GM21529 (cell line): Measurements from ENCODE around the gene ICAM3.

Experiments
- ATAC-seq: cut with Tn5 transposase; IDR thresholded peaks from one replicate; pipeline ENCODE4 v1.9.1; 2021; ENCODE audit not compliant: unreplicated experiment

Gene ICAM3

DNA sequence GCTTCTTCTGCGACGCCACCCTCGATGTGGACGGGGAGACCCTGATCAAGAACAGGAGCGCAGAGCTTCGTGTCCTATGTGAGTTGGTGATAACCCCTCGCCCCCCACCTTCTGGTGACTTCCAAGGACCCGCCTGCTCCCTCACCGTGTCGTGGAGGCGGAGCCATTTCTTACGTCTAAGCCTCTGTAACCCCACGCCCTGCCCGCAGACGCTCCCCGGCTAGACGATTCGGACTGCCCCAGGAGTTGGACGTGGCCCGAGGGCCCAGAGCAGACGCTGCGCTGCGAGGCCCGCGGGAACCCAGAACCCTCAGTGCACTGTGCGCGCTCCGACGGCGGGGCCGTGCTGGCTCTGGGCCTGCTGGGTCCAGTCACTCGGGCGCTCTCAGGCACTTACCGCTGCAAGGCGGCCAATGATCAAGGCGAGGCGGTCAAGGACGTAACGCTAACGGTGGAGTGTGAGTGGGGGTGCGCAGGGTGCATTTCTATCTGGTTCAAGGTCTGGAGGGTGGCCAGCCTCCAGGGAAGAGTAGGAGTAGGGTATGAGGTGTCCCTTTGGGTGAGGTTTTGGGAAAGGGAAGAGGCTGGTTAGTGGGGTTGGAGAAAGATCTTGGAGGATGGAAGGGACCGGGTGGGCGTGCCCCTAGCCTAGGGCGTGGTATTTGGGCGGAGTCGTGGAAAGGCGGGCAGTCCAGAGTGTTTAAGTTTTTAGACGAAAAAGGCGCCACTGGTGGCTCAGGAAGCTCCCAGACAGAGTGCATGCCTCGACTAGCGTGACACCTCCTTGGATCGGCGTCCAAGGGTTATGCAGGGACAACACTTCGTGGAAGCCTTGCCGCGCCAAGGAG lies 46.4 kb downstream of the ICAM3 start:
- no peak for ATAC-seq

DNA sequence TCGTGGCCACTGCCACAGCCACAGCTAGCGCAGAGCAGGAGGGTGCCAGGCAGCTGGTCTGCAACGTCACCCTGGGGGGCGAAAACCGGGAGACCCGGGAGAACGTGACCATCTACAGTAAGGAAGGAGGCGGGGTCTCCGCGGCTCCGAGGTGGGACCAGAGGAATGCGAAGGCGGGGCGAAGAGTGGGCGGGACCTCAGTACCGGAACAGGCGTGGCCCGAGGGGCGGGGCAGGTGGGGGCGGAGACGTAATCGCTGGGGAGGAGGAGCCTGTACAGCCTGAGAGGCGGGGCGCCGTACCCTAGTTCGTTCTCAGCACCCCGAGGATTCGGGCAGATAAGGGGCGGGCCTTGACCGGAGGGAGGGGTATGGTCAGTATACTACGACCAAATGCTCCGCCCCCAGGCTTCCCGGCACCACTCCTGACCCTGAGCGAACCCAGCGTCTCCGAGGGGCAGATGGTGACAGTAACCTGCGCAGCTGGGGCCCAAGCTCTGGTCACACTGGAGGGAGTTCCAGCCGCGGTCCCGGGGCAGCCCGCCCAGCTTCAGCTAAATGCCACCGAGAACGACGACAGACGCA lies 47.1 kb downstream of the ICAM3 start:
- peak; percentile 46 for ATAC-seq

DNA sequence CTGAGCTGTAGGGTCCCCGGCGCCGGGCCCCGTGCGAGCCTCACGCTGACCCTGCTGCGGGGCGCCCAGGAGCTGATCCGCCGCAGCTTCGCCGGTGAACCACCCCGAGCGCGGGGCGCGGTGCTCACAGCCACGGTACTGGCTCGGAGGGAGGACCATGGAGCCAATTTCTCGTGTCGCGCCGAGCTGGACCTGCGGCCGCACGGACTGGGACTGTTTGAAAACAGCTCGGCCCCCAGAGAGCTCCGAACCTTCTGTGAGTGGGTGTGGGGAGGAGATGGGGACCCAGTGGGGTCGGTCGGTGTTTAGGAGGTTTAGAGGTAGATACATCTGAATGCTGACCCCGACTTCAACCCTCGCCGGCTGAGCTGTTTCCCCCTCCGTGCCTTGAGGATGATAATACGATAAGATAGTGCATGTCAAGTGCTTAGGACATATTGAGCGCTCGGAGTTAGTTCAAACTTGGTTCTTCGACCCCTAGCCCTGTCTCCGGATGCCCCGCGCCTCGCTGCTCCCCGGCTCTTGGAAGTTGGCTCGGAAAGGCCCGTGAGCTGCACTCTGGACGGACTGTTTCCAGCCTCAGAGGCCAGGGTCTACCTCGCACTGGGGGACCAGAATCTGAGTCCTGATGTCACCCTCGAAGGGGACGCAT lies 47.7 kb downstream of the ICAM3 start:
- no peak for ATAC-seq

GRCh38 chr19:10290876-10291553 lies 48.4 kb downstream of the ICAM3 start:
- ATAC-seq: no peak

GRCh38 chr19:10290357-10290875 lies 49.0 kb downstream of the ICAM3 start:
- ATAC-seq: no peak

DNA sequence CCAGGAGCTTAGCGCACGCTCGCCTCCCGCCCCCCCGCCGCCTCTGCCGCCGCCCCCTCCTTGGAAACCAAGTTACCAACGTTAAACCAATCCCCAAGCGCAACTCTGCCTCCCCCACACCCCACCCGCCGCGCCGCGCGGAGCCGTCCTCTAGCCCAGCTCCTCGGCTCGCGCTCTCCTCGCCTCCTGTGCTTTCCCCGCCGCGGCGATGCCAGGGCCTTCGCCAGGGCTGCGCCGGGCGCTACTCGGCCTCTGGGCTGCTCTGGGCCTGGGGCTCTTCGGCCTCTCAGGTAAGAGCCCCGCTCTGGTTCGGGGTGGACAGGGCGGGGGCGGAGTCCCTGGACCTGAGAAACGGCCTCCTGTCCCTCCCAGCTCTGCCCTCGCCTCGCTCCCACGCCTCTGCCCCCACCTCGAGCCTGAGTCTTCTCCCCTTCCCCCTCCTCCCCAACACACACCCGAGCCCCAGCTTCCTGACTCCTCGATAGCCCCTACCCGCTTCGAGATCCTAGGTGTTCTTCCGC lies 49.5 kb downstream of the ICAM3 start, which contains the start of gene ICAM5:
Gene ICAM5, plus strand, starts transcription at position 117 of the 521 bp plus-strand sequence. Its CDS starts 92 bp downstream, at position 209.
- no peak for ATAC-seq

DNA sequence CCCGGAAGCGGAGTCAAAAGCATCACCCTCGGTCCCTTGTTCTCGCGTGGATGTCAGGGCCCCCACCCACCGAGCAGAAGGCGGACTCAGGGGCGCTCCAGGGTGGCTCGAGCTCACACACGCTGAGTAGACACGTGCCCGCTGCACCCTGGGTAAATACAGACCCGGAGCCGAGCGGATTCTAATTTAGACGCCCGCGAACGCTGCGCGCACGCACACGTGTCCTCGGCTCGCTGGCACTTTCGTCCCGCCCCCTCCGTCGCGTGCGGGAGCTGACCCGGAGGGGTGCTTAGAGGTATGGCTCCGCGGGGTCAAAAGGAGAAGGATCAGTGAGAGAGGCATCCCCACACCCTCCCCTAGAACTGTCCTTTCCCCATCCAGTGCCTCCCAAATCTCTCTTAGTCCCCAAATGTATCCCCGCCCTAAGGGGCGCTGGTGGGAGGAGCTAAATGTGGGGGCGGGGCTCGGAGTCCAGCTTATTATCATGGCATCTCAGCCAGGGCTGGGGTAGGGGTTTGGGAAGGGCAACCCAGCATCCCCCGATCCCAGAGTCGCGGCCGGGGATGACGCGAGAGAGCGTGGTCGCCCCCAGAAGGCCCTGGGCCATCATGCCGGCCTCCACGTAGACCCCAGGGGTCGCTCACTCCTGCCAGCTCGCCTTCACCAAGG lies 50.1 kb downstream of the ICAM3 start:
- no peak for ATAC-seq

- no peak for ATAC-seq
These were observed 50.7 kb downstream of the ICAM3 start for GRCh38 chr19:10288662-10289166.

GRCh38 chr19:10286803-10287737 lies 52.4 kb downstream of the ICAM3 start, which contains the start of gene ICAM4:
Gene ICAM4, plus strand, starts transcription at chr19:10286955. Its CDS starts 58 bp downstream, at chr19:10287013.
- no peak for ATAC-seq

GRCh38 chr19:10285393-10285792 lies 54.0 kb downstream of the ICAM3 start:
- no peak for ATAC-seq

GRCh38 chr19:10284960-10285278 lies 54.5 kb downstream of the ICAM3 start:
- ATAC-seq: no peak

DNA sequence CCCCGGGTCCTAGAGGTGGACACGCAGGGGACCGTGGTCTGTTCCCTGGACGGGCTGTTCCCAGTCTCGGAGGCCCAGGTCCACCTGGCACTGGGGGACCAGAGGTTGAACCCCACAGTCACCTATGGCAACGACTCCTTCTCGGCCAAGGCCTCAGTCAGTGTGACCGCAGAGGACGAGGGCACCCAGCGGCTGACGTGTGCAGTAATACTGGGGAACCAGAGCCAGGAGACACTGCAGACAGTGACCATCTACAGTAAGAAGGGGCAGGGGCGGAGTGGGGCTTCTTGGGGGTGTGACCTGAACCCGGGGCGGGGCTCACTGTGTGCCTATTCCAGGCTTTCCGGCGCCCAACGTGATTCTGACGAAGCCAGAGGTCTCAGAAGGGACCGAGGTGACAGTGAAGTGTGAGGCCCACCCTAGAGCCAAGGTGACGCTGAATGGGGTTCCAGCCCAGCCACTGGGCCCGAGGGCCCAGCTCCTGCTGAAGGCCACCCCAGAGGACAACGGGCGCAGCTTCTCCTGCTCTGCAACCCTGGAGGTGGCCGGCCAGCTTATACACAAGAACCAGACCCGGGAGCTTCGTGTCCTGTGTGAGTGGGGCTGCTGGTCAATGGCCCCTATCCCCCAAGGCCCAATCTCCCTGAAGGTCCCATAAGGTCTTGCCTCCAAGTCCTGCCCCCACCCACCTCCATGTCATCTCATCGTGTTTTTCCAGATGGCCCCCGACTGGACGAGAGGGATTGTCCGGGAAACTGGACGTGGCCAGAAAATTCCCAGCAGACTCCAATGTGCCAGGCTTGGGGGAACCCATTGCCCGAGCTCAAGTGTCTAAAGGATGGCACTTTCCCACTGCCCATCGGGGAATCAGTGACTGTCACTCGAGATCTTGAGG lies 55.1 kb downstream of the ICAM3 start:
- no peak for ATAC-seq
